Activated gamma-delta T cell (primary cell): Measurements from ENCODE around the gene TMPRSS5.

Source experiments
- DNase-seq: peaks from one replicate; lab custom pipeline; 2025; lab: John Stamatoyannopoulos, UW

The TMPRSS5 gene

DNA sequence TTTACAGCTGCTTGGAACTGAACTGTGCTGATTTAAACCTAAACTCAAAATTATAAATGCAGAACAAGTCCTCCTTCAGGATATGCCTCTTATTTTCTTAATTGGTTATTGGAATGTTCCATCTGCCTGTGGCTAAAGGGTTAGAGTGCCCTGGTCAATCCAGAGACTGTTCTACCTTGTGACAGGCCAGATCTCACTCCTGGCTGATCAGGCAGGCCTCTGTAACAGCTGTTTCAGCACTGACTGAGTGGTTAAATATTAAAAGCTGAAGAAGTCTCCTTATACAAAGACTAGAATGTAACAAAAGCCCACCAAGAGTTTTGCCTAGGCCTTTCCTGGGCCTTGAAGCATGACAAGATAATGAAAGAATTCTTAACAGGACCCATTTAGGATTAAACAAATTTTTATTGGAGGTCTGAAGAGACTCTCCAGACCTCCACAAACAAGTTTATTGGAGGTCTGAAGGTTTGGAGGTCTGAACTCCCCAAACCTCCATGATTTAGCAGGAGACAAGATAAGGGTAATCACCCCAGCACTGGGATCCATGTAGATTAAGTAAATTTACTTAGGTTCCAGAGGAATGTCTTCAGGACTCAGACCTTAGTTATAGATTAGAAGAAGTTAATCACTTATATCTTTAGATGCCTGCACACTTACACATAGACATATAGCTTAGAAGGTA is 35.8 kb downstream of the TMPRSS5 start:
- DNase-seq, result no peak

DNA sequence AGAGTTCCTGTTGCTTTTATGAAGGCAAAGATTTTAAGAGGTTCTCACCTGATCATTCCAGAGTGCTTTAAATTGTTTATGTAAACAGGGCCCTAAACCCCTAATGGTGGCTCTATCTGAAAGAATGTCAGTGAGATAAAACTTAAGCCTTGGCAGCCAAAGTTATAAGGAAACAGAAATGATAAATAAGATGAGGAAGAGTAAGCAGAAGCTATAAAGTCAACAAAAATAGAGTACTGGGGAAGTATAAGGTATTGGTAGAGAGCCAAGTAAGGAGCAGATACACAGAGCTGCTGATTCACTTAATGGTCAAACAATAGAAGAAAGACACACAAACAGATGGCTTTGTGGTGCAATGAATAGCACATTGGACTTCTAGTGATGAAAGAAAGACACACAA is 37.9 kb downstream of the TMPRSS5 start:
- no peak for DNase-seq

DNA sequence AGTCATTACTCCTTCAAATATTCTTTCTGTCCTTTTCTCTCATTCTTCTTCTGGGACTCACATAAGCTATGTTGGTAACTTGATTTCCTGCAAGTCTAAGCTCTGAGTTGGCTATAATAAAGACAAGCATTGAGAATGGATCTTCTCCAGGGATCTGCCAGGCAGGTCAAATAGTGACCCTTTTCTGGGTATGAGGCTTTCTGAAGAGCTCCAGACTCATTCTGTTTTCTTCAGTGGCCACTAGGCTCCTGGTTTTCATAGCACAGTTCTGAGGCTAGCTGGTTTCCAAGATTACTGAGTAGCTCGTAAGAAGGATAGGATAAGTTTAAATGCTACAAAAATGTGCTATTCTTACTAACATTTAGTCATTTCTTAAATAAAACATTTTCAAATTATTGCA is 38.3 kb downstream of the TMPRSS5 start:
- no peak for DNase-seq

DNA sequence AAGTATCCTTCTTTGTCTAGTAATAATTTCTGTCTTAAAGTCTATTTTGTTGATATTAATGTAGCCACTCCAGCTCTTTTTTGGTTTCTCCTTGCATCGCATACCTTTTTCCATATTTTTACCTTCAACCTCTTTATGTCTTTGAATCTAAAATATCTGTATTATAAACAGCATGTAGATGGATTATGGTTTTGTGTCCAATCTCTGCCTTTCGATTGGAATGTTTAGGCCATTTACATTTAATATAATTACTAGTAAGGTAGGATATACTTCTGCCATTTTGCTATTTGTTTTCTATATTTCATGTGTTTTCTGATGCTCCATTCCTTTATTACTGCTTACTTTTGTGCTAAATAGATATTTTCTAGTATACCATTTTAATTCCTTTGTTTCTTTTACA is 39.5 kb downstream of the TMPRSS5 start:
- no peak for DNase-seq

DNA sequence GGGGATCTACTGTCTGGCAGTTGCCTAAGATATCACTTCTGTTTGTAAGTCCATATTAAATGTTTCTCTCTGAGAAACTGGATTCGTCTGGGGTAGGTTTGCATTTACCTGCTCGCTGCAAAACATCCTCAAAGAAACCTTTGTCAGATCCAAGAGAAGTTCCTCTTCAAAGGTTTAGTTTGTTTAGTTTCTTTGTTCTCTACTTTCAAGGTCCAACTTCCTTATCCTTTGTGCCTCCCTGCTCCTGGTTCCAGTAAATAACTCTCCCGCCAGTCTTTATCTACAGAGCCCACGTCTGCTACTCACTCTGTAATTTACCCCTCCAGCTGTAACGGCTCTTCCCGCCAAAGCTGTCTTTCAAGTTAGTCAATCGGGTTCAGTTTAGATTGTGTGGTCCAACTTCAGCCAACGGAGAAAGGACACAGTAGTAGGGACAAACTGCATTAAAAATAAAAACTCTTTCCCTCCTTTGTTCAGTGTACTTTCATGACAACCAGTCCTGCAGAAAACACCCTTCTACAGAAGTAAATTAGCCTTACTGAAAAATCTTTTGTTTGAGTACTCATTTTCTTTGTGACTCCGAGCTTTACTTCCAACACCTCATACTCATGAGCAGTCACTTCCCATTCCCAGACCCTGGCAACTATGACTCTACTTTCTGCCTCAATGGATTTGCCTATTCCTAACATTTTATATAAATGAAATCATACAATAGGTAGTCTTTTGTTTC is 41.0 kb downstream of the TMPRSS5 start:
- no peak for DNase-seq

DNA sequence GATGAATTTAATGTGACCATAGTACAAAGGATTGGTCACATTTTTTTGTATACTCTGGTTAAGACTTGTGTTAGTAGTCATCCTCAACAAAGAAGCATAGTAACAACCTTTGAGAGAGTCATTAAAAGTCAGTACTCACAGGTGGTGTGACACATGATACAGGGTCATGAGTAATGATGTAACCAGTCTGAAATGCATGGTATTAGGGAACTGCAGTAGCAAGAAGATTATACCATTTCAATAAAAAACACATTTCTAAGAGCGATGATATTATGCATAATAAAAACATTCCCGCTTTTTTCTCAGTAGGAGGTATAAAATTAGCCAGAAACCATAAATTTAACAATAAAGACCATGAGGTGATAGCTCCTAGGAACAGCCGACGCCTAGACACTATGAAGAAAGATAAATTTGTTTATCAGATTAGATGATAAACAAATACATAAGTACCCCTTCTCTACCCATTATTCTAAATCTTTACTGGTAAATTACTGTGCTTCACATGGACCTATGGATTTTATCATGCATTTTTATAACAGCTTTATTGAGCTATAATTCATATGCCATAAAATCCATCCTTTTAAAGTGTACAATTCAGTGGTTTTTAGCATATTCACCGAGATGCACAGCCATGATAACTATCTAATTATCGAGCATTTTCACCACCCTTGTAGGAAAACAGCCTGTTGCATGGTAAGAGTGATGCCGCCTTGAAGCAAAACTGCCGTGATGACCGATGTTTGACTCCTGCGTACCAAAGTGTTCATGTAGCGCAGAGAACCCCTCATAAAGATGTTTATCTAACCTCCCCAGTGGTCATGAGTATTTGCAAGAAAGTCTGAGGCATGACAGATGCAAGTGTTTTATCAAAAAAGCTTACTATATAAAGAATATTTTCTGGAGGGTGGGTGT is 41.8 kb downstream of the TMPRSS5 start:
- DNase-seq, result no peak

DNA sequence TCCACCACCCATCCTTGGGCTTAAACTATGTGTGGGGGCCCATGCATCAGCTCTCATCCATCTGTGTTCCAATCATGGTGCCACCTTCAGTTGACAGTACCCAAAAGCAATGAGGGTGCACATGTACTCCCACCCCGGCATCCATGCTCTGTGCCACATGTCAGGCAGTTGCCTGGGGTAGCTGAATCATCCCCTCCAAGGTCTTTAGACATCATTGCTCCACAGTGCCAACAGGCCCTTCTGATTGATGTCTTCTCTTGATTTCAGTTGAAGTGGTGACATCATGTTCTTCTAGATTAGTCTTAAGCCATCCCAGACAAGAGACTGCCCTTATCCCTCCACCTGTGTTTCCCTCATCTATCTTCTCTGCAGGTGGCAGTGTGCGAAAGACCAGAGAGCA is 42.5 kb downstream of the TMPRSS5 start:
- no peak for DNase-seq

DNA sequence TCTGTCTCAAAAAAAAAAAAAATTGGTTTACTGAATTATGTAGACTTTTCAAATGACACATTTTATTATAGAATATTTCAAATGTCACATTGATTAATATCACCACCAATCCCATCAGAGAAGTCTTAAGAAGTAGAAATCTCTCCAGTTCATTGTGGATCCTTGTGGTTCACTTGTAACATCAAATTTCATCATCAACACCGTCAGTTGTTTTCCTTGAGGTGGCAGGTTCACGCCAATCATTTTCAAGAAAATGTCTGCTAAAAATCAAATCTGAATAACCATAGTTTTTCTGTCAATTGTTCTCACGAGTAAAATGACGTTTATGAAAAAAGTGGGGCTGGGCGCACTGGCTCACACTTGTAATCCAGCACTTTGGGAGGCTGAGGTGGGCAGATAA is 50.3 kb downstream of the TMPRSS5 start:
- no peak for DNase-seq

DNA sequence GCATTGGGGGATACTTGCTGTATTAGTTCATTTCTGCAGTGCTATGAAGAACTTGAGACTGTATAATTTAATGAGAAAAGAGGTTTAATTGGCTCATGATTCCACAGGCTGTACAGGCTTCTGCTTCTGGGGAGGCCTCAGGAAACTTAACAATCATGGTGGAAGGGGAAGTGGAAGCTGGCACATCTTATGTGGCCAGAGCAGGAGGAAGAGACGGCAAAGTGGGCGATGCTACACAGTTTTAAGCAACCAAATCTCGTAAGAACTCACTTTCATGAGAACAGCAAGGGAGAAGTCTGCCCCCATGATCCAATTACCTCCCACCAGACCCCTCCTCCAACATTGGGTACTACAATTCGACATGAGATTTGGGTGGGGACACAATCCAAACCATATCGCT is 55.1 kb downstream of the TMPRSS5 start:
- DNase-seq, result no peak

DNA sequence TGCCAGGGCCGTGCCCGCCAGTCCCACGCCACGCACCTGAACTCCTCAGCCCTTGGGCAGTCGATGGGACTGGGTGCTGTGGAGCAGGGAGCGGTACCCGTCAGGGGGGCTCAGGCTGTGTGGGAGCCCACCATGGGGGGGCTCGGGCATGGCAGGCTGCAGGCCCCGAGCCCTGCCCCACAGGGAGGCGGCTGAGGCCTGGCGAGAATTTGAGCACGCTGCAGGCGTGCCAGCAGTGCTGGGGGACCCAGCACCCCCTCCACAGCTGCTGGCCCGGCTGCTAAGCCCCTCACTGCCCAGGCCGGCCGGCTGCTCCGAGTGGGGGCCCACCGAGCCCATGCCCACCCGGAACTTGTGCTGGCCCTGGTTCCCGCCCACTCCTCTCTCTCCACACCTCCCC is 56.8 kb downstream of the TMPRSS5 start:
- no peak for DNase-seq

DNA sequence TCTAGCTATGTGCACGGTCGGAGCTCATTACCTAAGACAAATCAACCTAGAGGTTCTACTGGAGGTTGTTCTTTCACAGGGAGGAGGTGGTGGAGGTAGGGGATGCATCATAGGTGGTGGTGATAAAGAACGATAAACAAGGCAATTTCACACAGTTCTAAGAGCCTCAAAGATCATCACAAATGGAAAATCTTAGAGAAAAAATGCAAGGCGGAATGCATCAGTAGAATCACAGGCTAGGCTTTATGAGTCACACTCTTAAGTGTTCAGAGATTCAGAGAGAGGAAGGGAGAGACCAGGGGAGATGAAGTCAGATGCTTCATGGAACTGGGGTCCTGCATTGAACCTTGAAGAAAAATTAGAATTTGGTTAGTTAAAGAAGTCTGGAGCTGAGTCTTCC is 58.3 kb downstream of the TMPRSS5 start:
- DNase-seq, result no peak

DNA sequence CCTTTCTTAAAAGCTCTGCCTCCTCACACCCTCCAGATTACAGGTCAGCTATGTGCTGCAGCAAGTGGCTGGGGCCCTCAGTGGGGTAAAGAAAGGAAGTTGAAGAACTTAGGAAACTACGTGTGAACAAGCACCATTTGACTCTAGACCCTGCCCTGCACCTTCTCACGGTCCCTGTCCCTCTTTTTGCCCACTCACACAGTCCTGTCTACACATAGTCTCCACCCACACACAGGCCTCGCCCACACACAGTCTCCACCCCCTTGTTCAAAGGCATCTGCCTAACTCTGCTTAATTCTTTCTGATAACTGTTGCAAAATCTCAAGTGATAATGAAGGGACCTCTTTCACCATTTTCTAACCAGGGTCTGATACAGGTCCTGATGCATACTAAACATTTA is 59.0 kb downstream of the TMPRSS5 start:
- DNase-seq, result no peak

DNA sequence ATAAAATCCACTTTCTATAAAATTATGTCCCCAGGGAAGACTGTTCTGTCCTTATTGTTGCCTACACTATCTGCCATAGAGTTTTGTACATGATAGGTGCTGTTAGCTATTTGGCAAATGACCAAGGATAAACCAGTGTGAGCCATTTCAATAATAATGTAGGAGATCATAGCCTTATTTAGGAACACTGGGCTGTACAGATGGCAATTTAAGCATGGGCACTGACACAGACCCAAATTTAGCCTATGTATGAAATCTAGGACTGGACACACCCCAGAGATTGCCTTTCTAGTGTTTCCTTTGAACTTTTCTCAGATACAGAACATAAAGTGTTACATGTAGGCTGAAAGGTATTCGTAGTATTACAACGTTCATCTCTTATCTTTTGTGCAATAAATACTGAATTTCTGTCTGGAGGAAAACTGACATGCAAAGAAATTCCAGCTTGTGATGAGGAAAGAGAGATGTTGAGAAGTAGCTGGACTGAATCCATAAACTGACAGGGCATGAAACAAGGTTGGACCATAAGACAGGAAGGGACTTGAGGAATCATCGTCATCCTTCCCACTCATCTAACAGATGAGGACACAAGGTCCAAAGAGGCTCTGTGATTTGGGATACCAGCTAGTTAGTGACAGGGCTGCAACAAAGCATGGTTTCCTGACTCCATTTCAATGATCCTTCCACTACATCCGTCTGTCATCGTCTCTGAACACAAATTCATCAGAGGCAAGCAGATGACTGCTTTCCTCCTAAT is 60.3 kb downstream of the TMPRSS5 start:
- no peak for DNase-seq

DNA sequence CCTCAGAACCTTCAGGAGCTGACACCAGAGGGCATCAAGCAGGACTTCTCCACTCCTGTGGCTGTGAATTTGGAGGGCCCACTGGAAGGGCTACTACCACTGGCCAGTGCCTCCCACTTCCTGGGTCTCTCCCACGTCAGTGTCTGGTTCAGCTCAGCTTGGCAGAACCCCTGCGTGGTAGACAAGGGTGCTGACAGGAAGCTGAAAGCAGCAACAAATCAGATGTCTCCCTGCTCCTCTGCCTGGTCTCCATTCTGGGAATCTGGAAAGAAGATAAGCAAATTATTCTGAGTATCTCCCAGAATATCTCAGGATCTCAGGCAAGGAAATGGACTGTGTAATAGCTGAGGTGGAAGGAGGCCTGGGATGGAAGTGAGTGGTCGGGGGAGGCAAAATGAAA is 61.5 kb downstream of the TMPRSS5 start:
- DNase-seq, result no peak

DNA sequence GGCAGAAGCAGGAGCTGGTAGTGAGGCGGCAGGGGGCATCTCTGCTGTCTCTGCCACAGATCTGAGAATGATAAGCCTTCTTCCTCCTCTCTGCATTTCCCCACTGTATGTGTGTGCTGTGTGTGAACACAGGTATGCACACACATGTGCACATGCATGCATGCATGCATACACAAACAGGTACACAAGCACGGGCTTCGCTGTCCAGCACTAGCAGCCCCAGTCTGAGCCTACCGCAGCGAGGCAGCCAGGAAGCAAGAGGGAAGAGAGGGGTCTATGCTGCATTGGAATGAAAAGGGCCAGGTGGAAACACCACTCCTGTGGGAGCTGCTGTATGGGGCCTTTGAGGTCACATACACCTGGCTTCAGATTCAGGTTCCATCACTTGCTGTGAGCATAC is 62.4 kb downstream of the TMPRSS5 start:
- no peak for DNase-seq

DNA sequence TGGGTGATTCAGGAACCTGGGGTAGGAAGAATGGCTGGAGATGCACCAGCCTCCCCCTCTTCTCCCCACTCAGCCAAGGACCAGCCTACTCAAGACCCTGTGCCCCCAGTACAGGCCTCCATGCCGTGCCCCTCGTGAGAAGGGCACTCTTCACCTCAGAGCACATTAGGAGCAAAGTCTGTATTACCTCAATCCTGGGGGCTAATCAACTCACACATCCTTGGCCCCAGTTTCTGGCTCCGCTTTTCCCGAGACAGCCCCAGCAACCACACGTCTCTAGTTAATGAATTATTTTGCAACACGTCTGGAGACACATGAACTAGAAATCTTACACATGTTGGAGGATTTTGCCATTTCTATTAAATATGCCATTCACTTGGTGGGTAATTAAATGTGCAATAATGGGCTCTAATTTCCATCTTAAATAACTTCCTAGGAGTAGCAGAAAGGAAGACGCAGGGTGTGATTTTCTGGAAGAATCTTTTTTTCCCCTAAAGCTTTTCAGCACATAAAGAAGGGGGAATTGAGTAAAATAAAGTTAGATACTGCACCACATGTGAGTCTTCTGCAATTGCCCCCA is 63.0 kb downstream of the TMPRSS5 start:
- DNase-seq, result no peak

DNA sequence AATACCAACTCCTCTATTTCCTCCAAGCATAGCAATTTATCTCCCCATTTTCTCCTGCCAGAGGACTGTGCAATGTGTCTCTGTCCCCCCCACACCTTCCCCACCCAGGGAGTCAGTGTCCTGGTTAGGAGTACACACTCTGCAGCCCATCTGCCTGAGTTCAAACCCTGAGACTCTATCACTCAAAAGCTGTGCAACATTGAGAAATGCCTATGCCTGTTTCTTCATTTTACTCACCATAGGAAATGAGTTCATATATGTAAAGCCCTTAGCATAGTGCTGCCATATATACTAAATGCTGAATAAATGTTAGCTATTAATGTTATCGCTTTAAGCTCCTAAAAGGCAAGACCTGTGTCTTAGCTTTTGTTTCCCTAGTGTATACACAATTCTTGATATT is 64.0 kb downstream of the TMPRSS5 start:
- no peak for DNase-seq

DNA sequence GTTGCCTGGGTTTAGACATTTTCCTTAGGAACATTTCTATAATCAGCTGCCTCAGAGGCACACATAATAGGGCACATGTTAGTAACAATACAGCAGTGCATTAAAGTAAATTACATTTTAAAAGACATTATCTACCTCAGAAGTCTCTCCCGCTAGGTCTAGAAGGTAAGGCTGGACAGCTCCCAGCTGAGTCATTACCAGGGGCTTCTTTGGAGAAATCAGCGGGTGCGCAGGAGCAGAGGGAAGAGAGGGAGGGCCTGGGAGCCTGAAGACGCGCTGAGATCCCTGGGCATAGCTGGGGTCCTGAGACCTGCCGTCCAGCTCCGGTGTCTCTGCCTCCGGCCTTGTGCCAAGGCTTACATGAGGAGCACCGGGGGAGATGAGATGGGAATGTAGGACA is 67.7 kb downstream of the TMPRSS5 start:
- no peak for DNase-seq

DNA sequence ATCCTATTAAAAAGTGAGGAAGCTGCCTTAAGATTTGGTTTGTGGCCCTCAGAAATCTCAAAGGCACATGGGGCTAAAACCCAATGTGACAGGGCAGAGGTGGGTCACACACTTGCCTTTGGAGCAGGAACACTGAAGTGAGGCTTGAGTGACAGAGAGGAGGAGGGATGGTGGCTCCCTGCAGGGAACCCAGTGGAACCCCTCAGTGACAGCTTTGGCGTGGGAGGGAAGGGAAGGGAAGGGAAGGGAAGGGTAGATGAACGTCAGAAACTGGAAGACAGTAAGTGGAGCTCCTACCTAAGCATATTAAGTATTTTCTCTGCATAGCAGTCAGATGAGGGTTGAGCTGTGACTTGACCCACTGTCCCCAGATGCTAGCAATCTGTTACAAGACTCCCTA is 68.5 kb downstream of the TMPRSS5 start:
- DNase-seq, result no peak
